Stimulated activated CD8-positive, alpha-beta memory T cell treated with anti-CD3 and anti-CD28 coated beads, Interleukin-4, amount 100 ng/mL, for 24 hours (primary cell): ENCODE measurements around the gene TRPM4.

ENCODE experiments used
- DNase-seq: peaks from one replicate; pipeline ENCODE4 v3.0.0-alpha.2; 2020; ENCODE audit warnings: low read depth

TRPM4 gene

GRCh38 chr19:49231804-49232203, 74.2 kb downstream of the TRPM4 start:
- no peak for DNase-seq

GRCh38 chr19:49233163-49233562, 75.6 kb downstream of the TRPM4 start:
- DNase-seq, result no peak

- DNase-seq, result no peak
Measured at GRCh38 chr19:49241769-49242168, 84.2 kb downstream of the TRPM4 start.

- DNase-seq, result no peak
Measured at GRCh38 chr19:49243129-49243528, 85.5 kb downstream of the TRPM4 start.

GRCh38 chr19:49243726-49244125, 86.1 kb downstream of the TRPM4 start:
- no peak for DNase-seq

GRCh38 chr19:49244256-49244655, 86.7 kb downstream of the TRPM4 start:
- no peak for DNase-seq

GRCh38 chr19:49247676-49248075, 90.1 kb downstream of the TRPM4 start:
- no peak for DNase-seq

- DNase-seq, result no peak
Measured at GRCh38 chr19:49249933-49250332, 92.3 kb downstream of the TRPM4 start.

GRCh38 chr19:49255674-49256073, 98.1 kb downstream of the TRPM4 start:
- no peak for DNase-seq

- DNase-seq, result no peak
Measured at GRCh38 chr19:49256691-49257090, 99.1 kb downstream of the TRPM4 start.
